ENCODE results near the gene MED27.

DNA sequence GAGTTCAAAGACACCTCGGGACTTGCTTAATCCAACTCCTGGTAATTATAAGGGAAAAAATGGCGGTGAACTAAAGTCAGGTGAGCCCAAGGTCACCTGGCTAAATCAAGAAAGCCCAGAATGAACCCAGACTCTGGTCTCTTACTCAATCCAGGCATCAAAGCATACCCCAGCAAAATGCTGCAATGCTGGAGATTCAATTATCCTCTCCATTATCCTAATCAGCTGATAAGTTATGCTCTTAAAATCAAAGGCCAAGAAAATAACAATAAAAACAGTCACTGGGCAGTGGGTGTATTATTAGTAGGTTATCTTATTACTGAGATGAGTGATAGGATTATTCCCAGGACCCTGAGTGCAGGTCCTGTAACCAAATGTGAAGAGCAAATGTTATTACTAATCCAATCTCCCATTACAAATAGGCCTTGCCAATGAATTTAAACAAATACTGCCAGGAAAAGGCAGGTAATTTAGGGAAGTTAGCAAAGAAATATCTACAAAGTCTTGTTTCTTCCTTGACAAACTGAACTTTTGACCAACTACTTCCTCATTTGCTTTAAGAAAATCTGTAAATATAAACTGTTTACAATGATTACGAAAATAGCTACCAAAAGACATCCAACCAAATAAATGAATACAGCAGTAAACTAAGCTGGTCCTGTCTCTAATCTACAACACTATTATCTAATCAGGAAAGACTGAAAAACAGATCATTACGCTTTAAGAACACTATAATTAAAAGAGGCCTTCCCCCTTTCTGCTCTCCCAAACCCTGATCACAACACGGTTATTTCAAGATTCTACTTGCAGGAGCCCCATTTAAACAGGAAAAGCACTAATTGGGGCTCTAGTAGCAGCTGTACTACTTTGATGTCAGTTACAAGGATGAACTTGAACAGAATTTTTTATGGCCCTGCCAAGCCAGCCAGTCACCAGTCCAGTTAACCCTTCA, 103.2 kb downstream of the MED27 start:
- TF ChIP-seq, protein P1, sequence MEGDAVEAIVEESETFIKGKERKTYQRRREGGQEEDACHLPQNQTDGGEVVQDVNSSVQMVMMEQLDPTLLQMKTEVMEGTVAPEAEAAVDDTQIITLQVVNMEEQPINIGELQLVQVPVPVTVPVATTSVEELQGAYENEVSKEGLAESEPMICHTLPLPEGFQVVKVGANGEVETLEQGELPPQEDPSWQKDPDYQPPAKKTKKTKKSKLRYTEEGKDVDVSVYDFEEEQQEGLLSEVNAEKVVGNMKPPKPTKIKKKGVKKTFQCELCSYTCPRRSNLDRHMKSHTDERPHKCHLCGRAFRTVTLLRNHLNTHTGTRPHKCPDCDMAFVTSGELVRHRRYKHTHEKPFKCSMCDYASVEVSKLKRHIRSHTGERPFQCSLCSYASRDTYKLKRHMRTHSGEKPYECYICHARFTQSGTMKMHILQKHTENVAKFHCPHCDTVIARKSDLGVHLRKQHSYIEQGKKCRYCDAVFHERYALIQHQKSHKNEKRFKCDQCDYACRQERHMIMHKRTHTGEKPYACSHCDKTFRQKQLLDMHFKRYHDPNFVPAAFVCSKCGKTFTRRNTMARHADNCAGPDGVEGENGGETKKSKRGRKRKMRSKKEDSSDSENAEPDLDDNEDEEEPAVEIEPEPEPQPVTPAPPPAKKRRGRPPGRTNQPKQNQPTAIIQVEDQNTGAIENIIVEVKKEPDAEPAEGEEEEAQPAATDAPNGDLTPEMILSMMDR (IDR thresholded peaks at IDR 0.05), result no peak
- TF ChIP-seq EP300 (IDR thresholded peaks at IDR 0.05), result no peak
- no peak for TF ChIP-seq POLR2AphosphoS5 (IDR thresholded peaks at IDR 0.05)
- no peak for TF ChIP-seq POLR2A (IDR thresholded peaks at IDR 0.05; ENCODE audit: low read depth)
